K562 (cell line): Measurements from ENCODE around the gene FN3KRP. TPM values are rescaled to one million over a fixed set of nuclear protein-coding genes. Genes with fewer than 3 reads are reported as not detected.

Source experiments
- ARID3A ChIP-seq: IDR thresholded peaks from 2 replicates; pipeline ENCODE4 v1.6.1; 2012; ENCODE audit warnings: low read depth, low read length, improper control_type of control experiment, borderline replicate concordance
- BACH1 ChIP-seq: fragments of 200-800 bp; sonication (Bioruptor generic); IDR thresholded peaks from 2 replicates; pipeline ENCODE4 v1.6.1; 2016; ENCODE audit warnings: missing genetic modification characterization, missing compliant biosample characterization
- CBFA2T2 ChIP-seq: fragments of 450-650 bp; conservative IDR thresholded peaks from 2 replicates; pipeline ENCODE4 v1.6.1; 2017; ENCODE audit warnings: mild to moderate bottlenecking
- CTCF ChIP-seq, 3 experiments: IDR thresholded peaks in 2 of 3; conservative IDR thresholded peaks in 1 of 3; 2 replicates each; pipeline ENCODE4 v1.5.1; 2011 to 2012; ENCODE audit warnings: low read length in 3 of 3, mild to moderate bottlenecking in 3 of 3, control low read depth in 2 of 3, improper control_type of control experiment in 1 of 3, inconsistent platforms in 1 of 3, low read depth in 1 of 3, mixed read lengths in 1 of 3, moderate library complexity in 1 of 3; ENCODE audit not compliant: insufficient read depth in 2 of 3
- MBD1 ChIP-seq: fragments of 250-450 bp; sonication (Bioruptor Pico); IDR thresholded peaks from 2 replicates; pipeline ENCODE4 v1.8.0; 2022; ENCODE audit warnings: inconsistent platforms
- NFIX ChIP-seq: fragments of 250-450 bp; sonication (Bioruptor Pico); IDR thresholded peaks from 2 replicates; pipeline ENCODE4 v1.4.0; 2020; ENCODE audit warnings: low read depth, mild to moderate bottlenecking, moderate library complexity
- RAD21 ChIP-seq, 2 experiments: fragments of 250-450 bp in 1 of 2; fragments of 450-650 bp in 1 of 2; sonication (Bioruptor Pico) in 1 of 2; formaldehyde crosslinking in 1 of 2; IDR thresholded peaks in 1 of 2; conservative IDR thresholded peaks in 1 of 2; 2 replicates each; pipeline versions ENCODE4 v1.4.0 to v1.8.0; 2020 to 2022; ENCODE audit warnings: mild to moderate bottlenecking in 2 of 2, moderate library complexity in 1 of 2
- REST ChIP-seq, 2 experiments: fragments of 450-650 bp; formaldehyde crosslinking in 1 of 2; IDR thresholded peaks; 2 replicates each; pipeline versions ENCODE4 v1.4.0 to v1.6.1; 2014 to 2020; ENCODE audit warnings: mild to moderate bottlenecking in 2 of 2, borderline replicate concordance in 1 of 2, low read depth in 1 of 2
- SMC3 ChIP-seq: conservative IDR thresholded peaks from 2 replicates; pipeline ENCODE4 v1.6.1; 2011; ENCODE audit warnings: low read depth, low read length, improper control_type of control experiment; ENCODE audit not compliant: insufficient read depth
- ZBTB7A ChIP-seq: IDR thresholded peaks from 2 replicates; pipeline ENCODE4 v1.6.1; 2011; ENCODE audit warnings: low read depth, mild to moderate bottlenecking, low read length, moderate library complexity, borderline replicate concordance; ENCODE audit not compliant: control insufficient read depth
- ZNF133 ChIP-seq: fragments of 250-450 bp; sonication (Bioruptor Pico); IDR thresholded peaks from 2 replicates; pipeline ENCODE4 v1.4.0; 2020; ENCODE audit warnings: mild to moderate bottlenecking
- polyA plus RNA-seq, 8 experiments: library from polyadenylated mRNA; depleted of rRNA in 4 of 8; stranded (reverse) in 5 of 8; unstranded in 3 of 8; fragments of >200 nt; fragmentation: Nextera tagmentation in 2 of 8; fragmentation: Illumina TruSeq in 1 of 8; extraction: Ambion mirVana in 2 of 8; extraction: Trizol in 1 of 8; gene quantifications; 2 replicates each; pipeline versions ENCODE4 v1.2.1 to v1.2.3, GENCODE V29; 2011 to 2014; ENCODE audit warnings: inconsistent platforms in 1 of 8, missing spikeins in 1 of 8
- total RNA-seq, 7 experiments: library from RNA; depleted of rRNA in 6 of 7; stranded (reverse); fragments of >200 nt in 6 of 7; fragmentation: Illumina TruSeq in 2 of 7; extraction: Trizol in 2 of 7; gene quantifications; 2 replicates each; pipeline versions ENCODE4 v1.2.1 to v1.2.3, GENCODE V29; 2011 to 2021; ENCODE audit warnings: low replicate concordance in 1 of 7

FN3KRP gene
- total and polyA plus RNA-seq, 9 of the 15 experiments (the other 6 are each of a cell fraction or from before 2014, with no cell fraction given): 2.0 to 32.1 (median 24.9) TPM

GRCh38 chr17:82767041-82767754 lies 50.7 kb downstream of the FN3KRP start (continued):
- TF ChIP-seq REST (IDR thresholded peaks at IDR 0.05; ENCODE audit: borderline replicate concordance) (peak; percentile 59; the same call in 1 of the 2 replicates), REST (CRISPR knock-in tag; IDR thresholded peaks at IDR 0.05; ENCODE audit: low read depth) (no peak), RAD21 (CRISPR knock-in tag; conservative IDR thresholded peaks at IDR 0.05 in 1 of 2, IDR thresholded peaks at IDR 0.05 in 1 of 2) (peak; percentile 30 to 66; a peak in 3 of 4 replicates), SMC3 (peak; percentile 44), CTCF (IDR thresholded peaks at IDR 0.05 in 2 of 3, conservative IDR thresholded peaks at IDR 0.05 in 1 of 3; ENCODE audit: insufficient read depth in 2 of 3, low read depth in 1 of 3, low read length in 3 of 3) (peak; percentile 64 to 78 (median 74)), ARID3A (peak; percentile 73), NFIX (no peak), ZNF133 (CRISPR knock-in tag) (no peak), MBD1 (CRISPR knock-in tag) (no peak), CBFA2T2 (no peak), BACH1 (tag) (no peak), ZBTB7A (no peak)
